OCI-LY7 (cell line): Measurements from ENCODE around the gene ZNF213. TPM values are rescaled to one million over a fixed set of nuclear protein-coding genes. Genes with fewer than 3 reads are reported as not detected.
A peak's percentile ranks its signal among the peaks of the same experiment; 100 is the strongest.

ENCODE experiments used
- BruUV-seq: library from RNA; stranded (reverse); fragments of 400-500 nt; replicated peaks from 2 replicates; lab custom pipeline; 2021; lab: Mats Ljungman, UMichigan
- CTCF ChIA-PET: fragments of 300-600 bp; sonication (Branson Sonifier 250); formaldehyde crosslinking; loops from one replicate; lab custom pipeline; 2022; ENCODE audit warnings: antibody characterized with exemption; ENCODE audit not compliant: unreplicated experiment; lab: Charles Lee
- POLR2A ChIA-PET: fragments of 300-600 bp; sonication (Branson Sonifier 250); formaldehyde crosslinking; loops from one replicate; lab custom pipeline; 2022; ENCODE audit warnings: antibody characterized with exemption; lab: Charles Lee
- DNase-seq: peaks from one replicate; pipeline ENCODE4 v3.0.0-alpha.2; 2015; ENCODE audit warnings: low spot score
- H2AFZ ChIP-seq: fragments of 200-600 bp; sonication (generic), shearing (Covaris generic); 2 replicates; pipeline ENCODE4 v1.6.1; 2014; ENCODE audit warnings: mild to moderate bottlenecking, antibody characterized with exemption, low read length, moderate library complexity
- H3K27ac ChIP-seq: fragments of 200-600 bp; sonication (generic); 2 replicates; pipeline ENCODE4 v1.5.1; 2014; ENCODE audit warnings: mixed run types, low read depth, mild to moderate bottlenecking, moderate library complexity, low read length, inconsistent platforms; ENCODE audit not compliant: poor library complexity, severe bottlenecking
- H3K36me3 ChIP-seq: fragments of 200-600 bp; sonication (generic); 2 replicates; pipeline ENCODE4 v1.6.1; 2014; ENCODE audit warnings: mild to moderate bottlenecking, antibody characterized with exemption, low read length, moderate library complexity, mixed read lengths; ENCODE audit not compliant: insufficient read depth
- H3K4me1 ChIP-seq: fragments of 200-600 bp; sonication (generic); 2 replicates; pipeline ENCODE4 v1.5.1; 2014; ENCODE audit warnings: mild to moderate bottlenecking, low read length; ENCODE audit not compliant: insufficient read depth, poor library complexity, severe bottlenecking
- H3K4me2 ChIP-seq: fragments of 200-600 bp; sonication (generic); 2 replicates; pipeline ENCODE4 v1.6.1; 2014; ENCODE audit warnings: mild to moderate bottlenecking, low read length
- H3K4me3 ChIP-seq: fragments of 200-600 bp; sonication (generic); 2 replicates; pipeline ENCODE4 v1.5.1; 2014; ENCODE audit warnings: mild to moderate bottlenecking, low read depth, low read length; ENCODE audit not compliant: poor library complexity, severe bottlenecking
- H3K79me2 ChIP-seq: fragments of 200-600 bp; sonication (generic); 2 replicates; pipeline ENCODE4 v1.6.1; 2016; ENCODE audit warnings: low read depth, mild to moderate bottlenecking, low read length, moderate library complexity, mixed read lengths; ENCODE audit not compliant: insufficient read depth
- H3K9me2 ChIP-seq: fragments of 200-600 bp; sonication (generic); 2 replicates; pipeline ENCODE4 v1.6.1; 2016; ENCODE audit warnings: mild to moderate bottlenecking, low read length, mixed read lengths; ENCODE audit not compliant: insufficient read depth
- H3K9me3 ChIP-seq: fragments of 200-600 bp; sonication (generic); 2 replicates; pipeline ENCODE4 v1.6.1; 2014; ENCODE audit warnings: mild to moderate bottlenecking, mixed run types, low read length, mixed read lengths
- H4K20me1 ChIP-seq: fragments of 200-600 bp; sonication (generic); 2 replicates; pipeline ENCODE4 v1.6.1; 2014; ENCODE audit warnings: mild to moderate bottlenecking, antibody characterized with exemption, low read length, moderate library complexity, mixed read lengths; ENCODE audit not compliant: insufficient read depth
- EZH2phosphoT487 ChIP-seq: fragments of 200-600 bp; sonication (generic); IDR thresholded peaks from 2 replicates; pipeline ENCODE4 v1.6.1; 2018; ENCODE audit warnings: low read depth, borderline replicate concordance, mild to moderate bottlenecking, mixed run types, antibody characterized with exemption, low read length, moderate library complexity, mixed read lengths
- intact Hi-C: fragments of 100-400 bp; cut with micrococcal nuclease; formaldehyde crosslinking; loops from one replicate; pipeline ENCODE4 v1.10.0; 2022; ENCODE audit not compliant: unreplicated experiment
- total RNA-seq, 2 experiments: library from RNA; depleted of rRNA in 1 of 2; stranded (reverse); fragments of >200 nt in 1 of 2; shearing (Covaris generic) in 1 of 2; gene quantifications; 2 replicates each; pipeline ENCODE4 v1.2.3, GENCODE V29; 2014 to 2022
- TF ChIP-seq, protein P1 (sequence below): fragments of 200-600 bp; sonication (generic); conservative IDR thresholded peaks from 2 replicates; pipeline ENCODE4 v1.5.1; 2014; ENCODE audit warnings: mild to moderate bottlenecking, antibody characterized with exemption, low read length, moderate library complexity, mixed read lengths

The ZNF213 gene
- total RNA-seq, 2 experiments from 2014 or later = 3.4 to 9.1 TPM

DNA sequence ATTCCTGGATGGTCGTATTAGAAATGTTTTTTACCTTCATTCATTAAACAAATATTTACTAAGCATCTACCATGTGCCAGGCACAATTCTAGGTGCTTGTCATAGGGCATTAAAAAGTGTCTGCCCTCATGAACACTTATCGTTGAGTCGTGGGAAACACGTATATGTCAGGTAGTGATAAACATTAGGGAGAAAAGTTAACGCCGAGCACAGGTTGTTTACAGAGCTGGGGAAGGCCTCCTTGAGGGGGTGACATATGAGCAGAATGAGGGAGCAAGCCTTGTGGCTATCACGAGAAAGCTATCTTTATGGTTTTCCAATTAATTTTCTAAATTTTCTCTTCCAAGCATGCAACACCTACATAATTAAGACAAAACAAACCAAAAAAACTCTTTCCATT lies 985 bp upstream of the ZNF213 start:
- H3K4me3 ChIP-seq = peak overlapping the region; percentile 79
- ChIA-PET POLR2A (interaction anchor here (1.3 to 2.1 kb wide), 3 partner anchors 17 to 40 kb away, joined by 3 to 9 read pairs (median 4); no protein-coding TSS in a partner anchor), CTCF (no interaction called here)
- no peaks in the 10 kb centered on the region for H3K9me3 ChIP-seq
- H3K36me3 ChIP-seq = peaks cover 33% of the 10 kb centered on the region
- DNase-seq = no peak
- no TSS peak for BruUV-seq
- H3K79me2 ChIP-seq = peaks cover 39% of the 10 kb centered on the region
- intact Hi-C loops = no loop called here
- TF ChIP-seq, protein P1, sequence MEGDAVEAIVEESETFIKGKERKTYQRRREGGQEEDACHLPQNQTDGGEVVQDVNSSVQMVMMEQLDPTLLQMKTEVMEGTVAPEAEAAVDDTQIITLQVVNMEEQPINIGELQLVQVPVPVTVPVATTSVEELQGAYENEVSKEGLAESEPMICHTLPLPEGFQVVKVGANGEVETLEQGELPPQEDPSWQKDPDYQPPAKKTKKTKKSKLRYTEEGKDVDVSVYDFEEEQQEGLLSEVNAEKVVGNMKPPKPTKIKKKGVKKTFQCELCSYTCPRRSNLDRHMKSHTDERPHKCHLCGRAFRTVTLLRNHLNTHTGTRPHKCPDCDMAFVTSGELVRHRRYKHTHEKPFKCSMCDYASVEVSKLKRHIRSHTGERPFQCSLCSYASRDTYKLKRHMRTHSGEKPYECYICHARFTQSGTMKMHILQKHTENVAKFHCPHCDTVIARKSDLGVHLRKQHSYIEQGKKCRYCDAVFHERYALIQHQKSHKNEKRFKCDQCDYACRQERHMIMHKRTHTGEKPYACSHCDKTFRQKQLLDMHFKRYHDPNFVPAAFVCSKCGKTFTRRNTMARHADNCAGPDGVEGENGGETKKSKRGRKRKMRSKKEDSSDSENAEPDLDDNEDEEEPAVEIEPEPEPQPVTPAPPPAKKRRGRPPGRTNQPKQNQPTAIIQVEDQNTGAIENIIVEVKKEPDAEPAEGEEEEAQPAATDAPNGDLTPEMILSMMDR = no peak
- TF ChIP-seq EZH2phosphoT487 = no peak
- peak overlapping the region; percentile 71 for H3K27ac ChIP-seq
- peaks cover 18% of the 10 kb centered on the region for H3K4me1 ChIP-seq
- no peaks in the 10 kb centered on the region for H3K9me2 ChIP-seq
- 0 out of 2 replicates have a peak, but pooled peaks cover 9% of the 10 kb centered on the region for H4K20me1 ChIP-seq
- H3K4me2 ChIP-seq = peak overlapping the region; percentile 98
- no peak overlapping the region for H2AFZ ChIP-seq

DNA sequence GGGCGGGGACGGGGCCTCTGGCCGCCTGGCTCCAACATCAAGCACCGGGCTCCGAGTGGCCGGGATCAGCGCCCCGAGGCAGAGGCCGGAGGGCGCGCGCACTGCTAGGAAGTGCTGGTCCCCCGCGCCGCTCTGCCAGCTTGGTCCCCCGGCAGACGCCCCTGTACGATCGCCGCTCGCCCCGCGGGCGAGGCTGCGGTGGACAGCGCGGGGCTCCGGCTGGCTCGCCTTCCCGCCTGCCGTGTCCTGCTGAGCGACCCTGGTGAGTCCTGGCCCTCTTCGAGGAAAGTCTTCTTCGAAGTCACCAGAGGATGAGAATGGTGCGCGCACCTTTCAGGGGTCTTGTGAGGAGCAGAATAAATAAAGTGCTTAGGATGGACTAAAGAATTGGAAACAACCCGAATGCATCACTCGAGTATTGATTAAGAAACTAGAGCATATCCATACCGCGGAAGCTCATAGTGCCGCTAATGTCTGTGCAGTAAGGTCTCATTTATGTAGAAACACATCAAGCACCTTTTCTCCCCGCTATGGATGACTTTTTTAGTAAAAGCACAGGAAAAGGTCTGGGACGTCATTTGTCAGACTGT lies 392 bp downstream of the ZNF213 start:
- H3K36me3 ChIP-seq = peaks cover 22% of the 10 kb centered on the region
- peaks cover 7% of the 10 kb centered on the region for H3K4me1 ChIP-seq
- DNase-seq = no peak
- H2AFZ ChIP-seq = peak overlapping the region; percentile 58
- TF ChIP-seq, protein P1 = no peak
- no peak for TF ChIP-seq EZH2phosphoT487
- intact Hi-C loops = loop anchor here (1.0 kb wide), 1 partner anchor 15 kb away; no protein-coding TSS in a partner anchor
- H3K9me2 ChIP-seq = no peaks in the 10 kb centered on the region
- ChIA-PET CTCF (interaction anchor here (0.6 kb wide), 1 partner anchor 76 kb away, joined by 3 read pairs; no protein-coding TSS in a partner anchor), POLR2A (interaction anchor here (0.5 to 2.1 kb wide), 10 partner anchors 13 to 442 kb away, joined by 3 to 11 read pairs (median 4); partner anchors contain the start of gene HCFC1R1)
- 0 out of 2 replicates have a peak, but pooled peaks cover 9% of the 10 kb centered on the region for H4K20me1 ChIP-seq
- peak overlapping the region; percentile 36 for H3K27ac ChIP-seq
- H3K4me2 ChIP-seq = peak overlapping the region; percentile 81
- H3K79me2 ChIP-seq = peaks cover 39% of the 10 kb centered on the region
- BruUV-seq = TSS peak; percentile 86
- peak overlapping the region; percentile 79 for H3K4me3 ChIP-seq
- H3K9me3 ChIP-seq = no peaks in the 10 kb centered on the region

DNA sequence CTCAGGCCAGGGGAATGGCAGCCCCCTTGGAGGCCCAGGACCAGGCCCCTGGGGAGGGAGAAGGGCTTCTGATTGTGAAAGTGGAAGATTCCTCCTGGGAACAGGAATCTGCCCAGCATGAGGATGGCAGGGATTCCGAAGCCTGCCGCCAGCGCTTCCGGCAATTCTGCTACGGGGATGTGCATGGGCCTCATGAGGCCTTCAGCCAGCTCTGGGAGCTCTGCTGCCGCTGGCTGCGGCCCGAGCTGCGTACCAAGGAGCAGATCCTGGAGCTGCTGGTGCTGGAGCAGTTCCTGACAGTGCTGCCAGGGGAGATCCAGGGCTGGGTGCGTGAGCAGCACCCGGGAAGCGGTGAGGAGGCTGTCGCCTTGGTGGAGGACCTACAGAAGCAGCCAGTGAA lies 2.4 kb downstream of the ZNF213 start:
- intact Hi-C loops = no loop called here
- CTCF ChIA-PET = no interaction called here
- BruUV-seq = no TSS peak
- H3K79me2 ChIP-seq = peaks cover 36% of the 10 kb centered on the region
- no peak overlapping the region for H3K4me3 ChIP-seq
- peaks cover 7% of the 10 kb centered on the region; the same call in 1 of the 2 replicates for H3K36me3 ChIP-seq
- H2AFZ ChIP-seq = no peak overlapping the region
- 0 out of 2 replicates have a peak, but pooled peaks cover 9% of the 10 kb centered on the region for H4K20me1 ChIP-seq
- H3K4me1 ChIP-seq = peaks cover 7% of the 10 kb centered on the region
- no peaks in the 10 kb centered on the region for H3K9me2 ChIP-seq
- no peak for TF ChIP-seq EZH2phosphoT487
- TF ChIP-seq, protein P1 = no peak
- H3K9me3 ChIP-seq = no peaks in the 10 kb centered on the region
- H3K4me2 ChIP-seq = no peak overlapping the region
- H3K27ac ChIP-seq = no peak overlapping the region
- DNase-seq = no peak
- POLR2A ChIA-PET = no interaction called here
